ENCODE results near the gene SLC39A8.

GRCh38 chr4:102328045-102328444 lies 17.2 kb downstream of the SLC39A8 start:
- TF ChIP-seq USF2 (IDR thresholded peaks at IDR 0.05; ENCODE audit: borderline replicate concordance, low read depth, low read length) (no peak), PBX3 (IDR thresholded peaks at IDR 0.05) (no peak), CTCF (IDR thresholded peaks at IDR 0.05) (no peak), RXRA (IDR thresholded peaks at IDR 0.05; ENCODE audit: borderline replicate concordance, low read depth) (no peak), ELF1 (IDR thresholded peaks at IDR 0.05) (no peak), TEAD4 (IDR thresholded peaks at IDR 0.05; ENCODE audit: borderline replicate concordance, insufficient read depth) (no peak), TCF12 (IDR thresholded peaks at IDR 0.05) (no peak), SMC3 (IDR thresholded peaks at IDR 0.05; ENCODE audit: low read depth, low read length) (no peak), MXI1 (IDR thresholded peaks at IDR 0.05; ENCODE audit: low read depth, low read length) (no peak), NRF1 (IDR thresholded peaks at IDR 0.05; ENCODE audit: low read depth, low read length) (no peak), EZH2phosphoT487 (IDR thresholded peaks at IDR 0.05; ENCODE audit: borderline replicate concordance, low read depth) (no peak)
